Right lobe of liver (tissue), 6 donors: ENCODE data around the gene UTS2R. TPM values are rescaled to one million over a fixed set of nuclear protein-coding genes. Genes with fewer than 3 reads are reported as not detected.
"Not testable (repeated sequence)": the region's sequence is repeated elsewhere in the genome, so short reads cannot be mapped to it uniquely, and the experiment has no call there.

ENCODE experiments used
- ATAC-seq, 4 donors: fragments of 200-7000 bp; cut with Tn5 transposase; one replicate each; pipeline ENCODE4 v1.9.1; 2020; ENCODE audit warnings: mild to moderate bottlenecking in 4 of 4, moderate library complexity in 4 of 4
- DNase-seq, 3 donors: peaks; one replicate each; pipeline ENCODE4 v3.0.0-alpha.2; 2020
- H3K27ac ChIP-seq, 3 donors: fragments of 200-600 bp; one replicate each; pipeline ENCODE4 v1.8.0; 2022
- H3K27me3 ChIP-seq, 2 donors: fragments of 200-600 bp; one replicate each; pipeline ENCODE4 v1.8.0; 2022
- H3K36me3 ChIP-seq, 4 donors: fragments of 200-600 bp; sonication (generic) in 1 of 4; one replicate each; pipeline versions ENCODE4 v1.5.1 to v1.8.0; 2017 to 2022; ENCODE audit warnings: control low read depth in 1 of 4
- H3K4me1 ChIP-seq, 4 donors: fragments of 200-600 bp; sonication (generic) in 1 of 4; one replicate each; pipeline versions ENCODE4 v1.5.1 to v1.8.0; 2017 to 2022; ENCODE audit warnings: control low read depth in 1 of 4
- H3K4me3 ChIP-seq, 3 donors: fragments of 200-600 bp; one replicate each; pipeline ENCODE4 v1.8.0; 2022
- H3K9me3 ChIP-seq, 4 donors: fragments of 200-600 bp; sonication (generic) in 1 of 4; one replicate each; pipeline versions ENCODE4 v1.5.1 to v1.8.0; 2017 to 2022; ENCODE audit warnings: control low read depth in 1 of 4
- POLR2A ChIP-seq: fragments of 450-650 bp; IDR thresholded peaks from one replicate; pipeline ENCODE4 v1.6.1; 2017; ENCODE audit warnings: antibody characterized with exemption, mild to moderate bottlenecking
- WGBS: methylation state at CpG from one replicate; pipeline ENCODE4 v1.1.6; 2018; ENCODE audit warnings: low coverage, low lambda C conversion rate; ENCODE audit not compliant: insufficient coverage; ENCODE audit errors: missing lambda C conversion rate; 5-methylcytosine and 5-hydroxymethylcytosine counted together
- intact Hi-C, 2 donors: fragments of 100-400 bp; cut with DNase I; formaldehyde crosslinking; loops; one replicate each; pipeline versions ENCODE4 v1.11.2 to v1.14.1; 2022
- total RNA-seq, 6 experiments: library from RNA; depleted of rRNA in 2 of 6; stranded (reverse); fragments of >200 nt in 2 of 6; fragmentation: NEBNext Ultra II Directional in 3 of 6; extraction: Animal tissue kit (Norgen Biotek cat#: 25700) in 3 of 6; gene quantifications; one replicate each; pipeline versions ENCODE4 v1.1.0 to v1.2.4, GENCODE V29; 2016 to 2023
- TF ChIP-seq, protein P1 (sequence below), 4 donors: fragments of 200-600 bp in 3 of 4; fragments of 450-650 bp in 1 of 4; IDR thresholded peaks; one replicate each; pipeline versions ENCODE4 v1.5.1 to v1.8.0; 2016 to 2022; ENCODE audit warnings: antibody characterized with exemption in 4 of 4, mild to moderate bottlenecking in 2 of 4
- donor health status: DM: no; HTN: yes; CAD: no.
- donor health status: DM: no; HTN: no; CAD: no.
- donor health status: DM: no; HTN: no; CAD: no.
- donor health status: DM: no; HTN: yes; CAD: no.
- donor health status: DM: no; HTN: yes; CAD: no.

UTS2R gene
- total RNA-seq, 6 experiments from 2014 or later: not detected

- H3K9me3 ChIP-seq: no peaks in the 10 kb centered on the region
- H3K4me3 ChIP-seq: no peak overlapping the region
- WGBS: 47% methylated on average over 14 of the region's 28 CpGs
- H3K36me3 ChIP-seq: no peaks in the 10 kb centered on the region
- intact Hi-C loops: no loop called here
- no peaks in the 10 kb centered on the region for H3K27me3 ChIP-seq
- ATAC-seq: peak in 2 of 4 donors; percentile 13 to 31
- DNase-seq: no peak
- peaks cover 0 to 5% (median 0%) of the 10 kb centered on the region in 4 donors for H3K4me1 ChIP-seq
- TF ChIP-seq, protein P1, sequence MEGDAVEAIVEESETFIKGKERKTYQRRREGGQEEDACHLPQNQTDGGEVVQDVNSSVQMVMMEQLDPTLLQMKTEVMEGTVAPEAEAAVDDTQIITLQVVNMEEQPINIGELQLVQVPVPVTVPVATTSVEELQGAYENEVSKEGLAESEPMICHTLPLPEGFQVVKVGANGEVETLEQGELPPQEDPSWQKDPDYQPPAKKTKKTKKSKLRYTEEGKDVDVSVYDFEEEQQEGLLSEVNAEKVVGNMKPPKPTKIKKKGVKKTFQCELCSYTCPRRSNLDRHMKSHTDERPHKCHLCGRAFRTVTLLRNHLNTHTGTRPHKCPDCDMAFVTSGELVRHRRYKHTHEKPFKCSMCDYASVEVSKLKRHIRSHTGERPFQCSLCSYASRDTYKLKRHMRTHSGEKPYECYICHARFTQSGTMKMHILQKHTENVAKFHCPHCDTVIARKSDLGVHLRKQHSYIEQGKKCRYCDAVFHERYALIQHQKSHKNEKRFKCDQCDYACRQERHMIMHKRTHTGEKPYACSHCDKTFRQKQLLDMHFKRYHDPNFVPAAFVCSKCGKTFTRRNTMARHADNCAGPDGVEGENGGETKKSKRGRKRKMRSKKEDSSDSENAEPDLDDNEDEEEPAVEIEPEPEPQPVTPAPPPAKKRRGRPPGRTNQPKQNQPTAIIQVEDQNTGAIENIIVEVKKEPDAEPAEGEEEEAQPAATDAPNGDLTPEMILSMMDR (IDR thresholded peaks at IDR 0.05): no peak
- TF ChIP-seq POLR2A: no peak
- H3K27ac ChIP-seq: no peak overlapping the region
Measured at GRCh38 chr17:82346342-82347300, 24.9 kb upstream of the UTS2R start.

- intact Hi-C loops, H3K27me3 ChIP-seq, H3K36me3 ChIP-seq, H3K9me3 ChIP-seq, H3K4me3 ChIP-seq, H3K27ac ChIP-seq, ATAC-seq, H3K4me1 ChIP-seq, DNase-seq: not testable (repeated sequence)
- 87% methylated on average over 11 of the region's 11 CpGs for WGBS
Measured at GRCh38 chr17:82347994-82348393, 23.6 kb upstream of the UTS2R start.

DNA sequence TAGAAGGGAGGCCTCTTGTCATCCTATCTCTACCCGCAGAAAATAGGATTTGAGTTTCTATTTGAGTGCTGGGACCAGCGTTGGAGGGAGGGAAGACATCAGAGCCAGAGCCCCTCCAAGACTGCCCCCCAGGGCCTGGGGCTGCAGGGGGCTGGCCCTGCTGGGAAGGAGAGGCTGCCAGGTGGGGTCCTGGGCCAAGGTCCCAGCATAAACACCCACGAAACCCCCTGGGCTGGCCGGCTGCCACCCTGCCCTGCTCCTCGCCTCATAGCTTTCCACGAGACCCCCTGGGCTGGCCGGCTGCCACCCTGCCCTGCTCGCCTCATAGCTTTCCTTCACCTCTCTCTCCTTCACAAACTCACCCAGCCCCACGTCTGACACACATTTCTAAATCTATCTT is 23.1 kb upstream of the UTS2R start:
- intact Hi-C loops: no loop called here
- Histone ChIP-seq H3K4me1 (peaks cover 0 to 5% (median 0%) of the 10 kb centered on the region in 4 donors), H3K27me3 (no peaks in the 10 kb centered on the region), H3K4me3 (no peak overlapping the region), H3K9me3 (no peaks in the 10 kb centered on the region), H3K36me3 (no peaks in the 10 kb centered on the region), H3K27ac (no peak overlapping the region)
- WGBS: 37% methylated on average over 3 of the region's 9 CpGs
- ATAC-seq (no peak), DNase-seq (peak in 1 of 3 donors; percentile 34)
- TF ChIP-seq, protein P1 (IDR thresholded peaks at IDR 0.05): no peak
- no peak for TF ChIP-seq POLR2A

DNA sequence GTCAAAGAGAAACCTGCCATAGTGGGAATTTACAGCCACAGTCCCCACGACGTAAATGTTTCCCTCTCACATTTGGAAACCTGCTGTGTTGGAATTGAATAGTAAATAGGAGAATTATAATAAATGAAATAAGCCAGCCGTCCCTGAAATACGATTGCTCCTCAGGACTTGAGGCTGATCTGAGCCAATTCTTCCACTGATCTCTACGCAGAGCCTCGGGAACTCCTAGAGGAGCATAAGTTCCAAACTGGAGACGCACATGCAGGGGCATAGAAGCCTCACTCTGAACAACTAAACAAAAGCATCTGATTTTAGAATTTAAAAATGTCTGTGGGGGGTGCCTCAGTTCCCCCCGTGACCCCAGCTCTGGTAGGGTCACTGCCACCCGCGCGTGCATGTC is 22.7 kb upstream of the UTS2R start:
- 65% methylated on average over 9 of the region's 11 CpGs for WGBS
- no peaks in the 10 kb centered on the region for H3K36me3 ChIP-seq
- no peaks in the 10 kb centered on the region for H3K27me3 ChIP-seq
- H3K4me1 ChIP-seq: peaks cover 0 to 5% (median 0%) of the 10 kb centered on the region in 4 donors
- intact Hi-C loops: no loop called here
- no peaks in the 10 kb centered on the region for H3K9me3 ChIP-seq
- TF ChIP-seq, protein P1 (IDR thresholded peaks at IDR 0.05): no peak
- TF ChIP-seq POLR2A: no peak
- no peak overlapping the region for H3K27ac ChIP-seq
- ATAC-seq (no peak), DNase-seq (no peak)
- no peak overlapping the region for H3K4me3 ChIP-seq

- H3K27me3 ChIP-seq: no peaks in the 10 kb centered on the region
- no peaks in the 10 kb centered on the region for H3K36me3 ChIP-seq
- H3K4me3 ChIP-seq: no peak overlapping the region
- ATAC-seq (no peak), DNase-seq (peak in 1 of 3 donors; percentile 37)
- peaks cover 0 to 5% (median 0%) of the 10 kb centered on the region in 4 donors for H3K4me1 ChIP-seq
- WGBS: 36% methylated on average over 5 of the region's 11 CpGs
- H3K27ac ChIP-seq: no peak overlapping the region
- H3K9me3 ChIP-seq: no peaks in the 10 kb centered on the region
- intact Hi-C loops: no loop called here
- TF ChIP-seq POLR2A: no peak
- TF ChIP-seq, protein P1 (IDR thresholded peaks at IDR 0.05): no peak
Measured at GRCh38 chr17:82349287-82349701, 22.3 kb upstream of the UTS2R start.
